Keratinocyte (primary cell): ENCODE data around the gene CASTOR1.

ENCODE experiments used
- EZH2 ChIP-seq: IDR thresholded peaks from one replicate; pipeline ENCODE4 v1.6.1; 2012; ENCODE audit warnings: inconsistent platforms, mild to moderate bottlenecking, low read length, moderate library complexity
- TF ChIP-seq, protein P1 (sequence below), 3 experiments: IDR thresholded peaks in 1 of 3; conservative IDR thresholded peaks in 1 of 3; optimal IDR thresholded peaks in 1 of 3; 2 replicates in 2 of 3; 3 replicates in 1 of 3; pipeline versions ENCODE3 to v1.5.1; 2011; ENCODE audit warnings: low read length in 3 of 3, mild to moderate bottlenecking in 3 of 3, moderate library complexity in 2 of 3, control low read depth in 1 of 3, inconsistent platforms in 1 of 3; ENCODE audit not compliant: insufficient read depth in 2 of 3; ENCODE audit errors: extremely low read depth in 1 of 3

DNA sequence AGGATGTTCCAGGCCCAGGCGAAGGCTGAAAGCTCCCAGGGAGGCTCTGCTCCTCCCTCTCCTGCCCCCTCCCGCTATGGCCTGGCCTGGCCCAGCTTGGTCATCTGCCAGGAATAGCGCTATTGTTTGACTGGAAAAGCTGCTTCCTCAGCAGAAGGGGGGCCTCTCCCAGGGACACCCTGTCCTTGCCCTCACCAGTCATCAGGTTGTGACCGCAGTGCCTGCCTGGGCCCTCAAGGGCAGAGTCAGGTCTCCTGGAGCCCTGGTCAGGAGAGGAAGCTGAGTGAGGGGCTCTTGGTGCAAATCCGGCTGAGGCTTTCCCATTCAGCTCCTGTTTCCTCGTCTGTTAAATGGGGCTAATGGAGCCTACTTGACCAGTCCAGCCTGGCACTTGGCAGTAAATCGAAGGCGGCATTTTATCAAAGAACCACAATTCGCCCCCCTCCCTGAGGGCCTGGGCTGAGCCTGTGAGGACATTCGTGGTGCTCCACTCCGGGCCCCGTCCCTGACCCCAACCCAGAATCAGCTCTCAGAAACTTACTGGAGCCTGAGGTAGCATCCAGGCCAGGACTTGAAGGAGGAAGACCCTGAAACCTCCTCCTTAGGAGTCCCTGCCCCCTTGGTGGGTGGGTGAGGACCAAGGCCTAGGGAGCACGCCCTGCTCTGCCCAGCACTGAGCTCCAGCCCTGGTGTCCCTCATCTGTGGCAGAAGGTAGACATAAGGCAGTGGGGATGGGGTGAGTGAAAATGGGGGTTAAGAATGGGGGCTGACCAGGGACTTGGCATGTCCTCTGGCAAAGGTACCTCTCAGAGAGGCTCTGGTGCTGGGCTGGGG is 2.0 kb upstream of the CASTOR1 start:
- TF ChIP-seq, protein P1, sequence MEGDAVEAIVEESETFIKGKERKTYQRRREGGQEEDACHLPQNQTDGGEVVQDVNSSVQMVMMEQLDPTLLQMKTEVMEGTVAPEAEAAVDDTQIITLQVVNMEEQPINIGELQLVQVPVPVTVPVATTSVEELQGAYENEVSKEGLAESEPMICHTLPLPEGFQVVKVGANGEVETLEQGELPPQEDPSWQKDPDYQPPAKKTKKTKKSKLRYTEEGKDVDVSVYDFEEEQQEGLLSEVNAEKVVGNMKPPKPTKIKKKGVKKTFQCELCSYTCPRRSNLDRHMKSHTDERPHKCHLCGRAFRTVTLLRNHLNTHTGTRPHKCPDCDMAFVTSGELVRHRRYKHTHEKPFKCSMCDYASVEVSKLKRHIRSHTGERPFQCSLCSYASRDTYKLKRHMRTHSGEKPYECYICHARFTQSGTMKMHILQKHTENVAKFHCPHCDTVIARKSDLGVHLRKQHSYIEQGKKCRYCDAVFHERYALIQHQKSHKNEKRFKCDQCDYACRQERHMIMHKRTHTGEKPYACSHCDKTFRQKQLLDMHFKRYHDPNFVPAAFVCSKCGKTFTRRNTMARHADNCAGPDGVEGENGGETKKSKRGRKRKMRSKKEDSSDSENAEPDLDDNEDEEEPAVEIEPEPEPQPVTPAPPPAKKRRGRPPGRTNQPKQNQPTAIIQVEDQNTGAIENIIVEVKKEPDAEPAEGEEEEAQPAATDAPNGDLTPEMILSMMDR (optimal IDR thresholded peaks at IDR 0.05 in 1 of 3, IDR thresholded peaks at IDR 0.05 in 1 of 3, conservative IDR thresholded peaks at IDR 0.05 in 1 of 3; ENCODE audit: extremely low read depth in 1 of 3, insufficient read depth in 2 of 3, low read length in 3 of 3): no peak
- TF ChIP-seq EZH2: no peak
